HepG2 (cell line): ENCODE measurements around the gene SLC25A25. TPM values are rescaled to one million over a fixed set of nuclear protein-coding genes. Genes with fewer than 3 reads are reported as not detected.

Experiments used
- BRF2 ChIP-seq: sonication (generic); formaldehyde crosslinking; IDR thresholded peaks from 2 replicates; pipeline ENCODE4 v1.8.1; 2022; ENCODE audit warnings: mild to moderate bottlenecking, missing genetic modification reagents
- CEBPB ChIP-seq: IDR thresholded peaks from 2 replicates; pipeline ENCODE4 v1.6.1; 2011; ENCODE audit warnings: low read depth, low read length, improper control_type of control experiment, borderline replicate concordance
- CREB1 ChIP-seq, 2 experiments: fragments of 450-650 bp in 1 of 2; IDR thresholded peaks; 2 replicates each; pipeline ENCODE4 v1.6.1; 2016 to 2017; ENCODE audit warnings: control low read depth in 1 of 2, mild to moderate bottlenecking in 1 of 2, missing compliant biosample characterization in 1 of 2, missing genetic modification characterization in 1 of 2
- CTCF ChIP-seq: sonication (generic); formaldehyde crosslinking; IDR thresholded peaks from 2 replicates; pipeline ENCODE4 v1.5.0; 2020; ENCODE audit warnings: mild to moderate bottlenecking, missing genetic modification reagents, moderate library complexity
- EZH2 ChIP-seq: conservative IDR thresholded peaks from 2 replicates; pipeline ENCODE4 v1.6.1; 2012; ENCODE audit warnings: mild to moderate bottlenecking, low read depth, low read length, moderate library complexity
- GATA4 ChIP-seq: sonication (generic); IDR thresholded peaks from 2 replicates; pipeline ENCODE4 v1.6.1; 2016; ENCODE audit warnings: antibody characterized with exemption, low read depth, borderline replicate concordance
- GATAD1 ChIP-seq: IDR thresholded peaks from 2 replicates; pipeline ENCODE4 v1.6.1; 2016; ENCODE audit warnings: missing genetic modification reagents, missing compliant biosample characterization
- KDM3A ChIP-seq: IDR thresholded peaks from 2 replicates; pipeline ENCODE4 v1.6.1; 2018; ENCODE audit warnings: low read depth, missing compliant biosample characterization
- KDM6A ChIP-seq: IDR thresholded peaks from 2 replicates; pipeline ENCODE4 v1.6.1; 2016; ENCODE audit warnings: low read depth
- MAFK ChIP-seq, 2 experiments: IDR thresholded peaks in 1 of 2; conservative IDR thresholded peaks in 1 of 2; 2 replicates each; pipeline ENCODE4 v1.6.1; 2011; ENCODE audit warnings: improper control_type of control experiment in 2 of 2, low read length in 2 of 2
- ZMYM3 ChIP-seq: sonication (generic); formaldehyde crosslinking; IDR thresholded peaks from 2 replicates; pipeline ENCODE4 v1.5.1; 2020; ENCODE audit warnings: mild to moderate bottlenecking, missing genetic modification reagents
- ZNF274 ChIP-seq: sonication (generic); formaldehyde crosslinking; IDR thresholded peaks from 2 replicates; pipeline ENCODE4 v1.5.1; 2020; ENCODE audit warnings: mild to moderate bottlenecking, missing genetic modification reagents
- ZNF691 ChIP-seq: sonication (generic); formaldehyde crosslinking; IDR thresholded peaks from 2 replicates; pipeline ENCODE4 v1.4.0; 2020; ENCODE audit warnings: missing genetic modification reagents, low read depth, mild to moderate bottlenecking, borderline replicate concordance
- ZNF746 ChIP-seq: sonication (generic); formaldehyde crosslinking; IDR thresholded peaks from 2 replicates; pipeline ENCODE4 v1.8.0; 2022; ENCODE audit warnings: mild to moderate bottlenecking, missing genetic modification reagents
- ZSCAN20 ChIP-seq: sonication (generic); formaldehyde crosslinking; IDR thresholded peaks from 2 replicates; pipeline ENCODE4 v1.4.0; 2020; ENCODE audit warnings: missing genetic modification reagents, mild to moderate bottlenecking, borderline replicate concordance
- polyA plus RNA-seq, 8 experiments: library from polyadenylated mRNA; depleted of rRNA in 3 of 8; stranded (reverse) in 7 of 8; unstranded in 1 of 8; fragments of >200 nt; fragmentation: Illumina TruSeq in 4 of 8; extraction: Trizol in 4 of 8; gene quantifications; 2 replicates each; pipeline versions ENCODE4 v1.2.1 to v1.2.3, GENCODE V29; 2011 to 2016; ENCODE audit warnings: low read depth in 4 of 8, missing spikeins in 1 of 8, mixed read lengths in 1 of 8; ENCODE audit not compliant: insufficient read depth in 1 of 8
- total RNA-seq, 5 experiments: library from RNA; depleted of rRNA; stranded (reverse); fragments of >200 nt; fragmentation: Illumina TruSeq; extraction: Trizol; gene quantifications; 2 replicates each; pipeline ENCODE4 v1.2.3, GENCODE V29; 2016; ENCODE audit warnings: low read depth in 1 of 5
- TF ChIP-seq, protein P1 (sequence below): sonication (generic); formaldehyde crosslinking; IDR thresholded peaks from one replicate; pipeline ENCODE4 v1.5.1; 2020; ENCODE audit warnings: mild to moderate bottlenecking, missing genetic modification reagents; ENCODE audit errors: not compliant biosample characterization

Gene SLC25A25
- total and polyA plus RNA-seq, 2 of the 13 experiments (the other 11 are each of a cell fraction or from before 2014, with no cell fraction given), result 10.5 to 24.8 TPM

DNA sequence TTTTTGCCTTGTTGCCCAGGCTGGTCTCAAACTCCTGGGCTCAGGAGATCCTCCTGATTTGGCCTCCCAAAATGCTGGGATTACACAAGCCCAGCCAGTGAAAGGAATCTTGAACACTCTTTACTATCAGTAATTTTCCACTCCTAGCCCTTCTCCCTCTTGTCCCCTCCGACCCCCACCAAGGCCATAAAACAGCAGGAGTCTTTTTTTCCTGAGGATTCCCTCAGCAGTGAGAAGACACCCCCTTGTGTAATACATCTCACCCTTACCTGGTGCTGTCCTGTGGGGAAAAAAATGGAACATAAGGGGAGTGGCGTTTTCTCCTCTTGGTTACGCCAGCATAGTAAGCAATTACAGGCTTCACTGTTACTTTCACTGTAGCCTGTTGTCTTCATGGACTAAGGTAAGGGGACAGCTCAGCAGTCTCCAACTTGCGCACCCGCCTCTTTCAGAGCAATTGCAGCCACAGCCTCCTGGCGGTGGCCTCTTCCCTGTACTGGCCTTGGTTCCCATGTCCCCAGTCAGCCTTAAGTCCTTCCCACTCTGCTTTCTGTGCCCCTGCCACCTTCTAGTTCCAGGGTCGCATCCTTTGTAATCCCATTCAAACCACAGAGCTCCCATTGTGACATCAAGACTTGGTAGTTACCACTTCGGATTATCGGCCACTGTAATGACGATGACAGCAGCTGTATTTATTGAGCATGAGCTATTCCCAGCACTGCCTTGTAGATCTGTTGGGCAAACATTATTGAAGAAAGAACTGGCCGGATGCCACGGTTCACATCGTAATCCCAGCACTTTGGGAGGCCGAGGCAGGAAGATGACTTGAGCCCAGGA is 10.9 kb upstream of the SLC25A25 start (continued):
- TF ChIP-seq, protein P1, sequence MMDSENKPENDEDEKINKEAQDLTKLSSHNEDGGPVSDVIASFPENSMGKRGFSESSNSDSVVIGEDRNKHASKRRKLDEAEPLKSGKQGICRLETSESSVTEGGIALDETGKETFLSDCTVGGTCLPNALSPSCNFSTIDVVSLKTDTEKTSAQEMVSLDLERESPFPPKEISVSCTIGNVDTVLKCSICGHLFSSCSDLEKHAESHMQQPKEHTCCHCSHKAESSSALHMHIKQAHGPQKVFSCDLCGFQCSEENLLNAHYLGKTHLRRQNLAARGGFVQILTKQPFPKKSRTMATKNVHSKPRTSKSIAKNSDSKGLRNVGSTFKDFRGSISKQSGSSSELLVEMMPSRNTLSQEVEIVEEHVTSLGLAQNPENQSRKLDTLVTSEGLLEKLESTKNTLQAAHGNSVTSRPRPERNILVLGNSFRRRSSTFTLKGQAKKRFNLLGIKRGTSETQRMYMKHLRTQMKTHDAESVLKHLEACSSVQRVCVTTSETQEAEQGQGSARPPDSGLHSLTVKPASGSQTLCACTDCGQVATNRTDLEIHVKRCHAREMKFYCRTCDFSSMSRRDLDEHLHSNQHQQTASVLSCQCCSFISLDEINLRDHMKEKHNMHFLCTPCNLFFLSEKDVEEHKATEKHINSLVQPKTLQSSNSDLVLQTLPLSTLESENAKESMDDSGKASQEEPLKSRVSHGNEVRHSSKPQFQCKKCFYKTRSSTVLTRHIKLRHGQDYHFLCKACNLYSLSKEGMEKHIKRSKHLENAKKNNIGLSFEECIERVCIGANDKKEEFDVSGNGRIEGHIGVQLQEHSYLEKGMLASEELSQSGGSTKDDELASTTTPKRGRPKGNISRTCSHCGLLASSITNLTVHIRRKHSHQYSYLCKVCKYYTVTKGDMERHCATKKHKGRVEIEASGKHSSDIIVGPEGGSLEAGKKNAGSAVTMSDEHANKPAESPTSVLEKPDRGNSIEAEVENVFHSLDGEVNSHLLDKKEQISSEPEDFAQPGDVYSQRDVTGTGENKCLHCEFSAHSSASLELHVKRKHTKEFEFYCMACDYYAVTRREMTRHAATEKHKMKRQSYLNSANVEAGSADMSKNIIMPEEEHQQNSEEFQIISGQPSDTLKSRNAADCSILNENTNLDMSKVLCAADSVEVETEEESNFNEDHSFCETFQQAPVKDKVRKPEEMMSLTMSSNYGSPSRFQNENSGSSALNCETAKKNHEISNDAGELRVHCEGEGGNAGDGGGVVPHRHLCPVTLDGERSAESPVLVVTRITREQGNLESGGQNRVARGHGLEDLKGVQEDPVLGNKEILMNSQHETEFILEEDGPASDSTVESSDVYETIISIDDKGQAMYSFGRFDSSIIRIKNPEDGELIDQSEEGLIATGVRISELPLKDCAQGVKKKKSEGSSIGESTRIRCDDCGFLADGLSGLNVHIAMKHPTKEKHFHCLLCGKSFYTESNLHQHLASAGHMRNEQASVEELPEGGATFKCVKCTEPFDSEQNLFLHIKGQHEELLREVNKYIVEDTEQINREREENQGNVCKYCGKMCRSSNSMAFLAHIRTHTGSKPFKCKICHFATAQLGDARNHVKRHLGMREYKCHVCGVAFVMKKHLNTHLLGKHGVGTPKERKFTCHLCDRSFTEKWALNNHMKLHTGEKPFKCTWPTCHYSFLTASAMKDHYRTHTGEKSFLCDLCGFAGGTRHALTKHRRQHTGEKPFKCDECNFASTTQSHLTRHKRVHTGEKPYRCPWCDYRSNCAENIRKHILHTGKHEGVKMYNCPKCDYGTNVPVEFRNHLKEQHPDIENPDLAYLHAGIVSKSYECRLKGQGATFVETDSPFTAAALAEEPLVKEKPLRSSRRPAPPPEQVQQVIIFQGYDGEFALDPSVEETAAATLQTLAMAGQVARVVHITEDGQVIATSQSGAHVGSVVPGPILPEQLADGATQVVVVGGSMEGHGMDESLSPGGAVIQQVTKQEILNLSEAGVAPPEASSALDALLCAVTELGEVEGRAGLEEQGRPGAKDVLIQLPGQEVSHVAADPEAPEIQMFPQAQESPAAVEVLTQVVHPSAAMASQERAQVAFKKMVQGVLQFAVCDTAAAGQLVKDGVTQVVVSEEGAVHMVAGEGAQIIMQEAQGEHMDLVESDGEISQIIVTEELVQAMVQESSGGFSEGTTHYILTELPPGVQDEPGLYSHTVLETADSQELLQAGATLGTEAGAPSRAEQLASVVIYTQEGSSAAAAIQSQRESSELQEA (CRISPR knock-in tag), result no peak
- 0 out of 2 replicates have a peak, but pooled peaks have one; percentile 29 for TF ChIP-seq CEBPB
- TF ChIP-seq ZNF274 (CRISPR knock-in tag), result 0 out of 2 replicates have a peak, but pooled peaks have one; percentile 21
- no peak for TF ChIP-seq ZSCAN20 (CRISPR knock-in tag)
- no peak for TF ChIP-seq KDM3A (CRISPR knock-in tag)
- no peak for TF ChIP-seq EZH2
- TF ChIP-seq ZNF691 (CRISPR knock-in tag), result no peak
- no peak for TF ChIP-seq MAFK (conservative IDR thresholded peaks at IDR 0.05 in 1 of 2, IDR thresholded peaks at IDR 0.05 in 1 of 2; ENCODE audit: low read length in 2 of 2)
- no peak for TF ChIP-seq GATA4
- 0 out of 2 replicates have a peak, but pooled peaks have one; percentile 15 for TF ChIP-seq CREB1 (IDR thresholded peaks at IDR 0.05)
- TF ChIP-seq CREB1 (CRISPR knock-in tag; IDR thresholded peaks at IDR 0.05), result peak; percentile 49
- 0 out of 2 replicates have a peak, but pooled peaks have one; percentile 23 for TF ChIP-seq ZMYM3 (CRISPR knock-in tag)
- TF ChIP-seq GATAD1 (CRISPR knock-in tag), result no peak
- TF ChIP-seq KDM6A (CRISPR knock-in tag), result no peak
- no peak; the same call in 1 of the 2 replicates for TF ChIP-seq ZNF746 (CRISPR knock-in tag)
- TF ChIP-seq BRF2 (CRISPR knock-in tag), result no peak
- peak; percentile 46 for TF ChIP-seq CTCF (CRISPR knock-in tag)
